ENCODE results near the gene SCFD1.
"Not testable (repeated sequence)": the region's sequence is repeated elsewhere in the genome, so short reads cannot be mapped to it uniquely, and the experiment has no call there.

DNA sequence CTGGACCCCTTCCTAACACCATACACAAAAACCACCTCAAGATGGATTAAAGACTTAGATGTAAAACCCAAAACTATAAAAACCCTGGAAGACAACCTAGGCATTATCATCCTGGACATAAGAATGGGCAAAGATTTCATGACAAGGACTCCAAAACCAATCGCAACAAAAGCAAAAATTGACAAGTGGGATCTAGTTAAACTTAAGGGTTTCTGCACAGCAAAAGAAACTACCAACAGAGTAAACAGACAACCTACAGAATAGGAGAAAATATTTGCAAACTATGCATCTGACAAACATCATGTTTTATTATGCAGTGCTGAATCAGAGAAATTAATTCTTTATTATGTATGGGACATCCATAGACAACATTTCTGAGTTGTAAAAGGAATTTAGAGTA is 45.8 kb upstream of the SCFD1 start:
- not testable (repeated sequence) for TF ChIP-seq POLR2A (IDR thresholded peaks at IDR 0.05)
- TF ChIP-seq, protein P1, sequence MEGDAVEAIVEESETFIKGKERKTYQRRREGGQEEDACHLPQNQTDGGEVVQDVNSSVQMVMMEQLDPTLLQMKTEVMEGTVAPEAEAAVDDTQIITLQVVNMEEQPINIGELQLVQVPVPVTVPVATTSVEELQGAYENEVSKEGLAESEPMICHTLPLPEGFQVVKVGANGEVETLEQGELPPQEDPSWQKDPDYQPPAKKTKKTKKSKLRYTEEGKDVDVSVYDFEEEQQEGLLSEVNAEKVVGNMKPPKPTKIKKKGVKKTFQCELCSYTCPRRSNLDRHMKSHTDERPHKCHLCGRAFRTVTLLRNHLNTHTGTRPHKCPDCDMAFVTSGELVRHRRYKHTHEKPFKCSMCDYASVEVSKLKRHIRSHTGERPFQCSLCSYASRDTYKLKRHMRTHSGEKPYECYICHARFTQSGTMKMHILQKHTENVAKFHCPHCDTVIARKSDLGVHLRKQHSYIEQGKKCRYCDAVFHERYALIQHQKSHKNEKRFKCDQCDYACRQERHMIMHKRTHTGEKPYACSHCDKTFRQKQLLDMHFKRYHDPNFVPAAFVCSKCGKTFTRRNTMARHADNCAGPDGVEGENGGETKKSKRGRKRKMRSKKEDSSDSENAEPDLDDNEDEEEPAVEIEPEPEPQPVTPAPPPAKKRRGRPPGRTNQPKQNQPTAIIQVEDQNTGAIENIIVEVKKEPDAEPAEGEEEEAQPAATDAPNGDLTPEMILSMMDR (IDR thresholded peaks at IDR 0.05) = not testable (repeated sequence)
